HEK293 (cell line): Measurements from ENCODE around the gene ZNF709.

Experiments used
- FEZF1 ChIP-seq: fragments of 450-650 bp; formaldehyde crosslinking; IDR thresholded peaks from 2 replicates; pipeline ENCODE4 v1.5.1; 2016; ENCODE audit warnings: missing biosample characterization, missing genetic modification characterization
- GFI1B ChIP-seq: fragments of 450-650 bp; formaldehyde crosslinking; IDR thresholded peaks from 2 replicates; pipeline ENCODE4 v1.5.1; 2016; ENCODE audit warnings: missing biosample characterization, missing genetic modification characterization
- HIC1 ChIP-seq: fragments of 450-650 bp; formaldehyde crosslinking; IDR thresholded peaks from 2 replicates; pipeline ENCODE4 v1.5.1; 2016; ENCODE audit warnings: missing biosample characterization, missing genetic modification characterization
- HOXA7 ChIP-seq: sonication (generic); formaldehyde crosslinking; IDR thresholded peaks from 2 replicates; pipeline ENCODE4 v1.8.1; 2022; ENCODE audit warnings: missing genetic modification reagents, borderline replicate concordance
- KLF8 ChIP-seq: fragments of 450-650 bp; formaldehyde crosslinking; IDR thresholded peaks from 2 replicates; pipeline ENCODE4 v1.5.1; 2016; ENCODE audit warnings: missing biosample characterization, missing genetic modification characterization
- MZF1 ChIP-seq: fragments of 450-650 bp; formaldehyde crosslinking; IDR thresholded peaks from 2 replicates; pipeline ENCODE4 v1.5.1; 2017; ENCODE audit warnings: missing biosample characterization, missing genetic modification characterization, borderline replicate concordance
- SETDB1 ChIP-seq: IDR thresholded peaks from one replicate; pipeline ENCODE4 v1.6.1; 2017; ENCODE audit warnings: mild to moderate bottlenecking, low read length, moderate library complexity, mixed read lengths; ENCODE audit not compliant: insufficient read length
- SP2 ChIP-seq: fragments of 450-650 bp; formaldehyde crosslinking; IDR thresholded peaks from 2 replicates; pipeline ENCODE4 v1.5.1; 2016; ENCODE audit warnings: missing biosample characterization, missing genetic modification characterization
- ZBTB26 ChIP-seq: fragments of 450-650 bp; formaldehyde crosslinking; optimal IDR thresholded peaks from 2 replicates; pipeline ENCODE3; 2016; ENCODE audit warnings: missing biosample characterization, mild to moderate bottlenecking, missing genetic modification characterization
- ZBTB44 ChIP-seq: fragments of 450-650 bp; IDR thresholded peaks from 2 replicates; pipeline ENCODE4 v1.5.1; 2018; ENCODE audit warnings: missing biosample characterization, mild to moderate bottlenecking, missing genetic modification characterization
- ZFP41 ChIP-seq: fragments of 450-650 bp; formaldehyde crosslinking; IDR thresholded peaks from 2 replicates; pipeline ENCODE4 v1.5.1; 2016; ENCODE audit warnings: missing biosample characterization, missing genetic modification characterization, borderline replicate concordance
- ZNF140 ChIP-seq: fragments of 450-650 bp; formaldehyde crosslinking; IDR thresholded peaks from 2 replicates; pipeline ENCODE4 v1.5.1; 2016; ENCODE audit warnings: missing biosample characterization, missing genetic modification characterization
- ZNF211 ChIP-seq: fragments of 450-650 bp; formaldehyde crosslinking; IDR thresholded peaks from 2 replicates; pipeline ENCODE4 v1.5.1; 2016; ENCODE audit warnings: low read depth, missing biosample characterization, missing genetic modification characterization
- ZNF239 ChIP-seq: fragments of 450-650 bp; formaldehyde crosslinking; IDR thresholded peaks from 2 replicates; pipeline ENCODE4 v1.5.1; 2016; ENCODE audit warnings: missing biosample characterization, missing genetic modification characterization
- ZNF354C ChIP-seq: fragments of 450-650 bp; formaldehyde crosslinking; IDR thresholded peaks from 2 replicates; pipeline ENCODE4 v1.5.1; 2016; ENCODE audit warnings: missing biosample characterization, missing genetic modification characterization, low read depth, borderline replicate concordance
- ZNF433 ChIP-seq: fragments of 450-650 bp; formaldehyde crosslinking; IDR thresholded peaks from 2 replicates; pipeline ENCODE4 v1.5.1; 2016; ENCODE audit warnings: missing biosample characterization, missing genetic modification characterization, low read depth
- ZNF513 ChIP-seq: fragments of 450-650 bp; IDR thresholded peaks from 2 replicates; pipeline ENCODE4 v1.5.1; 2018; ENCODE audit warnings: missing biosample characterization, missing genetic modification characterization
- ZNF558 ChIP-seq: fragments of 450-650 bp; formaldehyde crosslinking; IDR thresholded peaks from 2 replicates; pipeline ENCODE4 v1.5.1; 2016; ENCODE audit warnings: missing biosample characterization, missing genetic modification characterization
- ZNF571 ChIP-seq: fragments of 450-650 bp; formaldehyde crosslinking; IDR thresholded peaks from 2 replicates; pipeline ENCODE4 v1.5.0; 2017; ENCODE audit warnings: missing biosample characterization, missing genetic modification characterization
- ZNF658 ChIP-seq: fragments of 450-650 bp; formaldehyde crosslinking; IDR thresholded peaks from 2 replicates; pipeline ENCODE4; 2016; ENCODE audit warnings: missing biosample characterization, missing genetic modification characterization
- ZSCAN16 ChIP-seq: fragments of 450-650 bp; formaldehyde crosslinking; IDR thresholded peaks from 2 replicates; pipeline ENCODE4 v1.5.1; 2016; ENCODE audit warnings: missing biosample characterization, missing genetic modification characterization
- ZSCAN23 ChIP-seq: fragments of 450-650 bp; formaldehyde crosslinking; IDR thresholded peaks from 2 replicates; pipeline ENCODE4 v1.5.1; 2016; ENCODE audit warnings: missing biosample characterization, missing genetic modification characterization
- TF ChIP-seq, protein P1 (sequence below): fragments of 450-650 bp; formaldehyde crosslinking; IDR thresholded peaks from 2 replicates; pipeline ENCODE4 v1.5.1; 2016; ENCODE audit warnings: missing biosample characterization, missing genetic modification characterization
- TF ChIP-seq, protein P2 (sequence below): fragments of 450-650 bp; formaldehyde crosslinking; IDR thresholded peaks from 2 replicates; pipeline ENCODE4 v1.5.1; 2016; ENCODE audit warnings: missing biosample characterization, missing genetic modification characterization
- TF ChIP-seq, protein P3 (sequence below): fragments of 450-650 bp; formaldehyde crosslinking; IDR thresholded peaks from 2 replicates; pipeline ENCODE4 v1.5.1; 2017; ENCODE audit warnings: missing biosample characterization, mild to moderate bottlenecking, missing genetic modification characterization, moderate library complexity
- TF ChIP-seq, protein P4 (sequence below): fragments of 450-650 bp; formaldehyde crosslinking; IDR thresholded peaks from 2 replicates; pipeline ENCODE4 v1.5.1; 2016; ENCODE audit warnings: missing biosample characterization, missing genetic modification characterization

The ZNF709 gene

DNA sequence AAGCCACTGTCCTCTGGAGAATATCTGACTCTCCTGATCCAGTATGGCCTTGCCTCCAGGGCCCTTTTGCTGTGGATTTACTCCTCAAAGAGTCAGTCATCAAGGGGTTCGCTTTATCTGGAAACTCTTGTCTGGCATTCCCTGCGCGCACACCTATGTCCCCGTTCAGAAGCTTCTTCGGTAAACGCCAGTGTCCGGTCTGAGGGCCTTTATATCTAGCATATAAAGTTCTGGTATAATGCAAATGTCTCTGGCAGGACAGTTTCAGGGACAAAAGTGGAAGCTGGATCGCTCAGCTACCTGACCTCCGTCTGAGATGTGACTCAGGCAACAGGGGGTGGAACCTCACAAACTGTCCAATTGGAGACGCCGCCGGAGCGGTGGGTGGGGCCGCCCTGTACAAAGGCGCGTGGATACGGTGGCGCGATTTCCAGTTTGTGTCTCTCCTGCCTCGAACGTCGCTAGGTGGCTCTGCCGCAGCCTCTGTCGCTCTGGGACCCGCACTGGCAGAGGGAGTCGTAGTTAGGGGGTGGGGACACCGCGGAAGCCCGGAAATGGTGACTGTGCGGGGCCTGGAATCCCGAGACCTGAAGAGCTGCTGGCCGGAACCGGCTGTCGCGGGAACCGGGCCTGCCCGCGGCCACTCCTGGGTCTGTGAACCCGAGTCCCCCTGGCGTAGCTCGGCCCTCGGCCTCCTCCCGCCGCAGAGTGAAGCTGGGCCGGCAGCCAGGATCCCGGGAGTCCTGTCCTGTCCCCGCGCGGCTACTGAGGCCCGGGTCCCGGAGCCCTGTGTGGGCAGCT is 10.6 kb upstream of the ZNF709 start (continued):
- TF ChIP-seq ZNF658 (tag by site-specific recombination) = no peak
- no peak for TF ChIP-seq ZFP41 (tag by site-specific recombination)
- no peak for TF ChIP-seq ZBTB44 (tag by site-specific recombination)
- no peak for TF ChIP-seq GFI1B
- TF ChIP-seq HIC1 (tag by site-specific recombination) = no peak
- no peak for TF ChIP-seq ZNF239 (tag by site-specific recombination)
- TF ChIP-seq ZSCAN23 = no peak
- peak; percentile 84 for TF ChIP-seq KLF8 (tag by site-specific recombination)
- TF ChIP-seq, protein P1, sequence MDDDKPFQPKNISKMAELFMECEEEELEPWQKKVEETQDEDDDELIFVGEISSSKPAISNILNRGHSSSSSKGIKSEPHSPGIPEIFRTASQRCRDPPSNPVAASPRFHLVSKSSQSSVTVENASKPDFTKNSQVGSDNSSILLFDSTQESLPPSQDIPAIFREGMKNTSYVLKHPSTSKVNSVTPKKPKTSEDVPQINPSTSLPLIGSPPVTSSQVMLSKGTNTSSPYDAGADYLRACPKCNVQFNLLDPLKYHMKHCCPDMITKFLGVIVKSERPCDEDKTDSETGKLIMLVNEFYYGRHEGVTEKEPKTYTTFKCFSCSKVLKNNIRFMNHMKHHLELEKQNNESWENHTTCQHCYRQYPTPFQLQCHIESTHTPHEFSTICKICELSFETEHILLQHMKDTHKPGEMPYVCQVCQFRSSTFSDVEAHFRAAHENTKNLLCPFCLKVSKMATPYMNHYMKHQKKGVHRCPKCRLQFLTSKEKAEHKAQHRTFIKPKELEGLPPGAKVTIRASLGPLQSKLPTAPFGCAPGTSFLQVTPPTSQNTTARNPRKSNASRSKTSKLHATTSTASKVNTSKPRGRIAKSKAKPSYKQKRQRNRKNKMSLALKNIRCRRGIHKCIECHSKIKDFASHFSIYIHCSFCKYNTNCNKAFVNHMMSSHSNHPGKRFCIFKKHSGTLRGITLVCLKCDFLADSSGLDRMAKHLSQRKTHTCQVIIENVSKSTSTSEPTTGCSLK (tag by site-specific recombination) = no peak
- TF ChIP-seq SP2 (tag by site-specific recombination) = peak; percentile 92
- TF ChIP-seq SETDB1 = peak; percentile 46
- TF ChIP-seq, protein P2, sequence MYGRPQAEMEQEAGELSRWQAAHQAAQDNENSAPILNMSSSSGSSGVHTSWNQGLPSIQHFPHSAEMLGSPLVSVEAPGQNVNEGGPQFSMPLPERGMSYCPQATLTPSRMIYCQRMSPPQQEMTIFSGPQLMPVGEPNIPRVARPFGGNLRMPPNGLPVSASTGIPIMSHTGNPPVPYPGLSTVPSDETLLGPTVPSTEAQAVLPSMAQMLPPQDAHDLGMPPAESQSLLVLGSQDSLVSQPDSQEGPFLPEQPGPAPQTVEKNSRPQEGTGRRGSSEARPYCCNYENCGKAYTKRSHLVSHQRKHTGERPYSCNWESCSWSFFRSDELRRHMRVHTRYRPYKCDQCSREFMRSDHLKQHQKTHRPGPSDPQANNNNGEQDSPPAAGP (tag by site-specific recombination) = 0 out of 2 replicates have a peak, but pooled peaks have one; percentile 40
- no peak for TF ChIP-seq ZNF558
- TF ChIP-seq HOXA7 (CRISPR knock-in tag) = no peak
- no peak for TF ChIP-seq ZNF354C (tag by site-specific recombination)
- TF ChIP-seq ZBTB26 (tag by site-specific recombination) = peak; percentile 76
- TF ChIP-seq, protein P3, sequence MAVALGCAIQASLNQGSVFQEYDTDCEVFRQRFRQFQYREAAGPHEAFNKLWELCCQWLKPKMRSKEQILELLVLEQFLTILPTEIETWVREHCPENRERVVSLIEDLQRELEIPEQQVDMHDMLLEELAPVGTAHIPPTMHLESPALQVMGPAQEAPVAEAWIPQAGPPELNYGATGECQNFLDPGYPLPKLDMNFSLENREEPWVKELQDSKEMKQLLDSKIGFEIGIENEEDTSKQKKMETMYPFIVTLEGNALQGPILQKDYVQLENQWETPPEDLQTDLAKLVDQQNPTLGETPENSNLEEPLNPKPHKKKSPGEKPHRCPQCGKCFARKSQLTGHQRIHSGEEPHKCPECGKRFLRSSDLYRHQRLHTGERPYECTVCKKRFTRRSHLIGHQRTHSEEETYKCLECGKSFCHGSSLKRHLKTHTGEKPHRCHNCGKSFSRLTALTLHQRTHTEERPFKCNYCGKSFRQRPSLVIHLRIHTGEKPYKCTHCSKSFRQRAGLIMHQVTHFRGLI = no peak
- no peak for TF ChIP-seq ZNF571 (tag by site-specific recombination)
- no peak for TF ChIP-seq ZNF140 (tag by site-specific recombination)
- no peak for TF ChIP-seq ZNF433
- TF ChIP-seq MZF1 = peak; percentile 58; the same call in 1 of the 2 replicates
- TF ChIP-seq FEZF1 (tag by site-specific recombination) = no peak
- TF ChIP-seq, protein P4, sequence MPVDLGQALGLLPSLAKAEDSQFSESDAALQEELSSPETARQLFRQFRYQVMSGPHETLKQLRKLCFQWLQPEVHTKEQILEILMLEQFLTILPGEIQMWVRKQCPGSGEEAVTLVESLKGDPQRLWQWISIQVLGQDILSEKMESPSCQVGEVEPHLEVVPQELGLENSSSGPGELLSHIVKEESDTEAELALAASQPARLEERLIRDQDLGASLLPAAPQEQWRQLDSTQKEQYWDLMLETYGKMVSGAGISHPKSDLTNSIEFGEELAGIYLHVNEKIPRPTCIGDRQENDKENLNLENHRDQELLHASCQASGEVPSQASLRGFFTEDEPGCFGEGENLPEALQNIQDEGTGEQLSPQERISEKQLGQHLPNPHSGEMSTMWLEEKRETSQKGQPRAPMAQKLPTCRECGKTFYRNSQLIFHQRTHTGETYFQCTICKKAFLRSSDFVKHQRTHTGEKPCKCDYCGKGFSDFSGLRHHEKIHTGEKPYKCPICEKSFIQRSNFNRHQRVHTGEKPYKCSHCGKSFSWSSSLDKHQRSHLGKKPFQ = no peak
- no peak for TF ChIP-seq ZSCAN16
- no peak for TF ChIP-seq ZNF211 (tag by site-specific recombination)
- no peak for TF ChIP-seq ZNF513 (tag by site-specific recombination)
